Measurements from ENCODE around the gene RASGRP2. TPM values are rescaled to one million over a fixed set of nuclear protein-coding genes. Genes with fewer than 3 reads are reported as not detected.

The RASGRP2 gene
- total and polyA plus RNA-seq, 2 donors (not counting 3 experiments of a cell fraction or from before 2014, with no cell fraction given): 1.2 to 2.3 TPM

DNA sequence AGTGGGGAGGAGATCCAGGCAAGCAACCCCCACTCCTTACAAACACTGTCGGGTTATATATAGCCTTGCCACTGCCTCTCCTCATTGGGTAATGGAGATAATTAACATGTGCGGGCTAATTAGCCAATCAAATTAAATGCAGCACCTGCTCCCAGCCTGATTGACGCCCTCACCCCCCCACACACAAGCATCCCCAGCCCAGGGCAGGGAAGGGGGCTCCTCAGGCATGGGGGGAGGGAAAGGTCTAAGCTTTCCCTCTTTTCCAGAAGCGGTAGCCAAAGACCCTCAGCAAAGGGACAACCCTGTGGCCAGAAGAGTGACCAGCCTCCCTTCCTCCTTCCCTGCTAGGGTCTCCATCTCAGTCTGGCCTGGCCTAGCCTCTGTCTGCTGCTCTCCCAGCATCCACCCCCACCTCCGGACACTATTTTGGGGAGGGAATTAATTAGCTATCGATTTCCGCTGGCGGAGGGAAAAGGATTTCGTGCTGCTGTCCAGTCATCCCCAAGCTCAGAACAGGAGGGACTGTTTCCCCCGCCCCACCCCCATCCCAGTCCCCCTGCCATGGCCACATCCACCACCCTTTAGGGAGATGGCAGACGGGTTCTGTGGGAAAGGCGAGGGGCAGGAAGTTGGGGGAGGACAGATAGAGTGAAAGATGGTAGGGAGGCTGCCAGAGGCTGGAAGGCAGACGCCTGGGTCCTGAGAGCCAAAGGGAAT, 28.0 kb downstream of the RASGRP2 start:
- Histone ChIP-seq H3K27me3 (ENCODE audit: control insufficient read depth in 2 of 2, insufficient read depth in 2 of 2, low read length in 2 of 2) (peaks cover 43 to 60% of the 10 kb centered on the region in 2 experiments), H4K20me1 (replicated peaks; ENCODE audit: control insufficient read depth, extremely low read depth, insufficient read depth, low read length) (no peaks in the 10 kb centered on the region), H3K9me3 (replicated peaks; ENCODE audit: control insufficient read depth, insufficient read depth, low read length) (no peaks in the 10 kb centered on the region), H3K27ac (ENCODE audit: insufficient read depth, low read depth, low read length) (no peak overlapping the region), H3K79me2 (ENCODE audit: control insufficient read depth, insufficient read depth, low read length) (no peaks in the 10 kb centered on the region), H3K9me1 (replicated peaks; ENCODE audit: control insufficient read depth, extremely low read depth, insufficient read depth, low read length) (no peaks in the 10 kb centered on the region), H3K9ac (replicated peaks; ENCODE audit: extremely low read depth, insufficient read depth, low read length) (no peak overlapping the region), H2AFZ (ENCODE audit: low read depth, low read length) (no peak overlapping the region), H3K4me1 (ENCODE audit: control insufficient read depth, extremely low read depth, insufficient read depth, low read length) (no peaks in the 10 kb centered on the region), H3K36me3 (ENCODE audit: control insufficient read depth in 2 of 2, extremely low read depth in 1 of 2, insufficient read depth in 2 of 2, low read length in 2 of 2) (no peaks in the 10 kb centered on the region), H3K4me3 (replicated peaks in 1 of 3; ENCODE audit: insufficient read depth in 1 of 3, low read depth in 1 of 3, low read length in 3 of 3) (no peak overlapping the region), H3K4me2 (ENCODE audit: insufficient read depth, low read length) (no peak overlapping the region)
- ChIA-PET POLR2A (no interaction called here), CTCF (interaction anchor here (0.9 to 3.0 kb wide), 5 partner anchors 10 to 27 kb away, joined by 3 to 15 read pairs (median 4); no protein-coding TSS in a partner anchor)
- BruUV-seq (replicated peaks): no TSS peak
- TF ChIP-seq JUN (IDR thresholded peaks at IDR 0.05; ENCODE audit: borderline replicate concordance, insufficient read depth, insufficient read length, low read depth) (no peak), POLR2AphosphoS5 (IDR thresholded peaks at IDR 0.05; ENCODE audit: insufficient read depth, low read depth, low read length) (no peak), FOS (IDR thresholded peaks at IDR 0.05; ENCODE audit: borderline replicate concordance, insufficient read depth, low read length) (no peak), GATA2 (IDR thresholded peaks at IDR 0.05; ENCODE audit: insufficient read depth, insufficient read length, low read depth, low read length) (no peak), MYC (IDR thresholded peaks at IDR 0.05; ENCODE audit: low read depth, low read length) (no peak), EZH2 (IDR thresholded peaks at IDR 0.05; ENCODE audit: borderline replicate concordance, low read depth, low read length, severe bottlenecking) (no peak), POLR2A (IDR thresholded peaks at IDR 0.05; ENCODE audit: low read depth, low read length) (no peak)
- TF ChIP-seq, protein P1, sequence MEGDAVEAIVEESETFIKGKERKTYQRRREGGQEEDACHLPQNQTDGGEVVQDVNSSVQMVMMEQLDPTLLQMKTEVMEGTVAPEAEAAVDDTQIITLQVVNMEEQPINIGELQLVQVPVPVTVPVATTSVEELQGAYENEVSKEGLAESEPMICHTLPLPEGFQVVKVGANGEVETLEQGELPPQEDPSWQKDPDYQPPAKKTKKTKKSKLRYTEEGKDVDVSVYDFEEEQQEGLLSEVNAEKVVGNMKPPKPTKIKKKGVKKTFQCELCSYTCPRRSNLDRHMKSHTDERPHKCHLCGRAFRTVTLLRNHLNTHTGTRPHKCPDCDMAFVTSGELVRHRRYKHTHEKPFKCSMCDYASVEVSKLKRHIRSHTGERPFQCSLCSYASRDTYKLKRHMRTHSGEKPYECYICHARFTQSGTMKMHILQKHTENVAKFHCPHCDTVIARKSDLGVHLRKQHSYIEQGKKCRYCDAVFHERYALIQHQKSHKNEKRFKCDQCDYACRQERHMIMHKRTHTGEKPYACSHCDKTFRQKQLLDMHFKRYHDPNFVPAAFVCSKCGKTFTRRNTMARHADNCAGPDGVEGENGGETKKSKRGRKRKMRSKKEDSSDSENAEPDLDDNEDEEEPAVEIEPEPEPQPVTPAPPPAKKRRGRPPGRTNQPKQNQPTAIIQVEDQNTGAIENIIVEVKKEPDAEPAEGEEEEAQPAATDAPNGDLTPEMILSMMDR (IDR thresholded peaks at IDR 0.05; ENCODE audit: extremely low read depth in 1 of 2, insufficient read depth in 1 of 2, low read depth in 1 of 2, low read length in 2 of 2): no peak
- TF ChIP-seq, protein P2, sequence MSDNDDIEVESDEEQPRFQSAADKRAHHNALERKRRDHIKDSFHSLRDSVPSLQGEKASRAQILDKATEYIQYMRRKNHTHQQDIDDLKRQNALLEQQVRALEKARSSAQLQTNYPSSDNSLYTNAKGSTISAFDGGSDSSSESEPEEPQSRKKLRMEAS (IDR thresholded peaks at IDR 0.05; ENCODE audit: insufficient read depth, insufficient read length): no peak
- dilution Hi-C loops (cut with MboI; ENCODE audit: extremely low pct_ligation_motif_present, low sequenced_read_pairs): no loop called here
- no peak for FAIRE-seq
- intact Hi-C loops (cut with micrococcal nuclease): no loop called here
- no peak for DNase-seq (ENCODE audit: low read depth, low spot score)
